Embryonic facial prominence (tissue), 1 donor: Measurements from ENCODE around the gene HAP1.

Experiments used
- DNase-seq: peaks from one replicate; pipeline ENCODE4 v3.0.0-alpha.2; 2016; ENCODE audit errors: extremely low spot score

Gene HAP1

DNA sequence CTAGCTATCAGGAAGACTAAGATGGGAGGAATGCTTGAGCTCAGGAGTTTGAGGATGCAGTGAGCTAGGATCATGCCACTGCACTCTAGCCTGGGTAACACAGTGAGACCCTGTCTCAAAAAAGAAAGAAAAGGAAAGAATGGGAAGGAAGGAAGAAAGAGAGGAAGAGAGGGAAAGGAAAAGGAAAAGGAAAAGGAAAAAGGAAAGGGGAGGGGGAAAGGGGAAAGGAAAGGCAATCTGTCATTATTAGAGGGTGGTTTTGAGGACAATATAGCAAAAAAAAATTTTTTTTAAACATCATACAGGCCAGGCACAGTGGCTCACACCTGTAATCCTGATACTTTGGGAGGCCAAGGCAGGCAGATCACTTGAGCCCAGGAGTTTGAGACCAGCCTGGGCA, 31.7 kb upstream of the HAP1 start:
- DNase-seq: no peak

DNA sequence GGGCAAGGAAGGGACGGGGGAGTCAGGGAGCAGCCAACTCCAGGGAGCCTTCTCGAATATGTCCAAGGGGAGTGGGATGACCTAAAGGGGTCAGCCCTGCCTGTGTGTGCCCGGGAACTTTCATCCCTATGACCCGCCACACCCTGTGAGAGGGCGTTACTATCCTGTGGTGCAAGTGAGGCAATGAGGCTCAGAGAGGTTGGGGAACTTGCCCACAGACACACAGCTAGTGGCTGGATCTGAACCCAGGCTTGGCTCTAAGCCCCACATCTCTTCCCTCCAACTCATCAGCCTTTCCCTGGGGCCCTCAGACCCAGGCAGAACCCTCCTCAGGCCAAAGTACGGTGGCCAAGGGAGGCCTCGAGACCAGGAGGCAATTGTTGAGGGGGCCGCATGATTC, 28.9 kb upstream of the HAP1 start:
- DNase-seq: no peak

- DNase-seq: no peak
Observed at GRCh38 chr17:41762841-41763240, 28.4 kb upstream of the HAP1 start.

DNA sequence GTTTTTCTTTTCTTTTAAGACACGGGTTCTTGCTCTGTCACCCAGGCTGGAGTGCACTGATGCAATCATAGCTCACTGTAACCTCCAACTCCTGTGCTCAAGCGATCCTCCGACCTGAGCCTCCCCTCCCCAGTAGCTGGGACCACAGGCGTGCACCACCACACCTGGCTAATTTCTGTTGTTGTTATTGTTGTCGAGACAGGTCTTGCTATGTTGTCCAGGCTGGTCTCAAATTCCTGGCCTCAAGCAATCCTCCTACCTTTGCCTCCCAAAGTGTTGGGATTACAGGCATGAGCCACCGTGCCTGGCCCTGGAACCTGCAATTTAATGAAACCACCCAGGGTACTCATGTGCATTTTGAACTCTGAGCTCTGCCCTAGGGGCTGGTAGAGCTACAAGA, 27.9 kb upstream of the HAP1 start:
- no peak for DNase-seq

DNA sequence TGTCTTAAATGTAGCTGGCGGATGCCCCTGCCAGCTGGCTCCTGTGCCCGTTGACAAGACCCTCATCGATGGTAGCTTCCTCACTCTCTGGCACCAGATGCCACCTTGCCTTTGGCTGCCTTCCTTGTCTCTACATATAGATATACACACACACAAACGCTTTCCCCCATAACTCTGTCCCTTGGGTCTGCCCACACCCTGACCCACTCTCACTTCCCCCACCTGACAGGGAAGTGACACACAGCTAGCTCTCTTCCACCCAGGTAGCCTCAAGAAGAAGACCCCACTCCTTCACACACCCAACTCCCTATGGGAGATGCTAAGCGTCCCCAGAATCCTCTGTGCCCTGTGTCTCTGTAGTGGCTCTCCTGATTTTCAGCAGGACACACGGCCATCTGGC, 26.4 kb upstream of the HAP1 start:
- no peak for DNase-seq

DNA sequence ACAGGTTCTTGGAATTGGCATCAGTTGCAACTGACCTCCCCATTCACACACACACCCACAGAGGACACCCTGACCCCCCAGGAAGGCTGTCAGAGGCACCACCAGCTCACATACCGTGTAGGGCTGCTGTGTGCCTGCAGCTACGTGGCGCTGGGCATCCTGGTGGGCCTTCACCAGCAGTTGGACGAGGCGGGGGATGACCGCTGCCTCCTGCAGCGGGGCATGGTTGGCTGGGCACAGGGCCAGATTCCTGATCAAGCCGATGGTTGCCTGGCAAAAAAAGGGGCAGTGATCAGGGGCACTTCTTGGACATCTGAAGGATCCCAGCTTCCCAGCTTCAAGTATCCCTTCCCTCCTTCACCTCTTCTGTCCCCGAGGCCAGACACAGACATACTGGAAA, 24.2 kb upstream of the HAP1 start:
- DNase-seq: no peak

DNA sequence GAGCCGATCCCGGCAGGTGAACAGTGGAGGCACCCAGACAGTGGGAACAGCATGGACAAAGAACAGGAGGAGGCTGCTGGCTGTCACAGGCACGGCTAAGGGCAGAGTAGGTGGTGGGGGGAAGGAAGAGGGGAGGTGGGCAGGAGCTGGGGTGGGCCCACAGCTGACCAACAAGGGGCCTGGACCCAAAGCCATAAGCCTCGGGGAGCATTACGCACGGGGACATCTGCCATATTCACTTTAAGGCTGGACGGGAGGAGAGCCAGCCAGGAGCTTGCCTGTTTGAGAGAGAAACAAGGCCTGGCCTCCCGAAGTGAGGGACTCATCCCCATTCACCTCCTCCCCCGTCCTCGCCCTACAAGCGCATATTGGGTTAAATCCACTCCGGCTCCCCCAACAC, 19.6 kb upstream of the HAP1 start:
- DNase-seq: no peak

GRCh38 chr17:41751288-41751687, 16.8 kb upstream of the HAP1 start:
- no peak for DNase-seq

DNA sequence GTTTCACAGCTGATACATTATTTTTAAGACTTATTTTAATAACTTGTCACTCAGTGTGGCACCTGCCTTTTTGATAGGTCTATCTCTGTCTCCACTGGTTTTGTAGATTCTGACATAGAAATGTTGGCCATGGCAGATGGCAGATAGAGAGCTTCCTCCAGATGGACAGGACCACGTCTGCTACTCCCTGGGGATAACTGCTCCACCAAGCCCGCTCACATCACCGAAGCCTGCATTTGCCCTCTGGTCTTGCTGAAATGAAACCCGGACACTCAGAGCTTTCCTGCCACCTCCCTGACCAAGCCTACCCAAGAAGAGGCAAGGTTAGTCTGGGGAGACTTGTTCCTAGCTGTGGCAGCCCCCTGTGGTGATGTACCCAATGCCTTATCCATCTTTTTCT, 16.4 kb upstream of the HAP1 start:
- no peak for DNase-seq

DNA sequence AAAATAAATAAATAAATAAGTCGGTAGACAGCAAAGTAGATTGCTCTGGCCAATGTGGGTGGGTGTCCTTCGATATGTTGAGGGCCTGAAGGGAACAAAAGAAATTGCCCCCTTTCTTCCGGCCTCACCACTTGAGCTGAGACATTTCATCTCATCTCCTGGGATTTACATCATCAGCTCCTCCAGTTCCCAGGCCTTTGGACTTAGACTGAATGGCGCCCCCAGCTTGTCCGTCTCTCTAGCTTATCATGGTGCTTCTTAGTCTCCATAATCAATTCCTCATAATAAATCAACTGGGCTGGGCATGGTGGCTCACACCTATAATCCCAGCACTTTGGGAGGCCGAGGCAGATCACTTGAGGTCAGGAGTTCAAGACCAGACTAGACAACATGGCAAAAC, 13.8 kb upstream of the HAP1 start:
- DNase-seq: no peak

DNA sequence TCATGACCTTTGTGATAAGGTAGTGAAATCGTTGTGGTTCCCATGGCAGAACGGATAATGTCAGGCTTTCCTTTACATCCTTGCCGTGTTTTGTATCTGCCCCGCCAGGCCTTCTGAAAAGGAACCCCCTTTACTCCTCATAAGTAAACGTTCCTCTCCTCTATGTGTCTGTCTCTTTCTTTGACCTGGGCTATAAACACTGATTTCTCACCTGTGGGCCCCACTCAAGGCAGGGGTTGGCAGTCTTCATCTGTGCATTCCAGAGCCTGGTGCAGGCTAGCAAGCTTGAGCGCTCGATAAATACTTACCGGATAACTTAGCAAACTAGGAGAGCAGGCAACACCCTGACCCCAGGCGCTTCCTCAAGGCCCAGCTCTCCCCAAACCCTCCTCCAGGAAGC, 7.3 kb upstream of the HAP1 start:
- no peak for DNase-seq

DNA sequence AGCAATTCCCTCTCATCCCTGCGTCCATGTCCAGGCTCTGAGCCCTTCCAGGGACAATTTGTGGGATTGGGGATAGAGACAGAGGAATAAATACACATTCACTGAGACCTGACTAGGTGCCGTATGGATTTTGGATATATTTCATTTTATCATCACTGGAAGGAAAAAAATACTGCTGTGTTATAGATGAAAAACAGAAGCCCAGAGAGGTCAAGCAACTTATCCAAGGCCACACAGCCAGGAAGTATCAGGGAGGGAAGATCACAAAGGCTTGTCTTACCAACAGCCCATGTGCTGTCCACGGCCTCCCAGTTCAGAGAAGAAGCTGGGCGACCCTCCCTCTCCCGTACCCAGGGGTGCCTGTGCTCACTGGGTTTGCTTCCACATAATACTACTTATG, 6.1 kb upstream of the HAP1 start:
- no peak for DNase-seq

- no peak for DNase-seq
Observed at GRCh38 chr17:41739661-41740352, 5.4 kb upstream of the HAP1 start.

- DNase-seq: no peak
Observed at GRCh38 chr17:41738801-41739112, 4.3 kb upstream of the HAP1 start.

- peak; percentile 52 for DNase-seq
Observed at GRCh38 chr17:41738077-41738800, 3.8 kb upstream of the HAP1 start.

DNA sequence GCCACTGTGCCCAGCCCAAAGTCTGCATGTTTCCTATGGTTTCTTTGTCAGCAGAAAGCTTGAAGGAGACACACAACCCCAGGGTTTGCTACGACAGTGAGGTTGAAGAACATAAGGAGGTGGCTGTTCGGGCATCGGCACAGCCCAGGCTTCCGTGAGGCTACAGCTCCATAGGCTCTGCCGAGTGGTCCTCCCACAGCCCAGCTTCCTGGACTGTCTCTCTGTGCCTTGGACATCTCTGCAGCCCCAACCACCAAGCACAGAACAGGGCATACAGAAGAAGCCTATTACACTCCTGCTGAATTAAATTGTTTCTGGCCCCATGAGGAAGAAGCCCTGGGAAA, 3.2 kb upstream of the HAP1 start:
- no peak for DNase-seq

DNA sequence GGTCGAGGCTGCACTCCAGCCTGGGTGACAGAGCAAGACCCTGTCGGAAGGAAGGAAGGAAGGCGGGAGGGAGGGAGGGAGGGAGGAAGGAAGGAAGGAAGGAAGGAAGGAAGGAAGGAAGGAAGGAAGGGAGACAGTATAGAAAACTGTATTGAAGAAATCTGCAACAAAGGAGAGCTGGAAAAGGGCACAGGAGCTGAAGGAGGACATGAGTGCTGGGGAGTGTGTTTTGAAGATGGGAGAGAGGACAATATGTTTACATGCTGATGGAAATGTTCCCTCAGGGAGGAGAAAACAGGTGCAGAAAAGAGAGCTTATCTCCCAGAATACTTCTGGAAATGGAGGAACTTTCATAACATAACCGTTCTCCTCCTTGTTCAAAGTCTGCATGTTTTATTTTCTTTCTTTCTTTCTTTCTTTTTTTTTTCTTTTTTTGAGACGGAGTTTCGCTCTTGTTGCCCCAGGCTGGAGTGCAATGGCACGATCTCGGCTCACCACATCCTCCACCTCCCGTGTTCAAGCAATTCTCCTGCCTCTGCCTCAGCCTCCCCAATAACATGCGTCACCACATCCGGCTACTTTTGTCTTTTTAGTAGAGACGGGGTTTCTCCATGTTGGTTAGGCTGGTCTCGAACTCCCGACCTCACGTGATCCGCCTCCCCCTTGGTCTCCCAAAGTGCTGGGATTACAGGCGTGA, 2.7 kb upstream of the HAP1 start:
- DNase-seq: no peak

DNA sequence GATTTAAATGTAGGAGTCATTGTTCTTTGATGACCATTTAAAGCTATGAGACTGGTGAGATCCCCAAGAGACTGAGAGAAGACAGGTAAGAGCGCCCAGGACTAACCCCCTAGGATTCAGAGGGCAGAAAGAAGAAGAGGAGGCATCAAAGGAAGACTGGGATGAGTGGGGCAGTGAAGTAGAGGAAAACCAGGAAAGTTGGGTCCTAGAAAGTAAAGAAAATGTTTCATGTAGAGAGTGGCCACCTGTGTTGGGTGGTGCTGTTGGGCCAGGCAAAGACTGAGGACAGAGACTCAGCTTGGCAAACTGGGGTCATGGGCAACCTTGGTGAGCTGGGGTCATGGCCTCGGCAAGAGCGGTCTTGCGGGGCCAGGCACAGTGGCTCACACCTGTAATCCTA, 1.3 kb upstream of the HAP1 start:
- DNase-seq: no peak

DNA sequence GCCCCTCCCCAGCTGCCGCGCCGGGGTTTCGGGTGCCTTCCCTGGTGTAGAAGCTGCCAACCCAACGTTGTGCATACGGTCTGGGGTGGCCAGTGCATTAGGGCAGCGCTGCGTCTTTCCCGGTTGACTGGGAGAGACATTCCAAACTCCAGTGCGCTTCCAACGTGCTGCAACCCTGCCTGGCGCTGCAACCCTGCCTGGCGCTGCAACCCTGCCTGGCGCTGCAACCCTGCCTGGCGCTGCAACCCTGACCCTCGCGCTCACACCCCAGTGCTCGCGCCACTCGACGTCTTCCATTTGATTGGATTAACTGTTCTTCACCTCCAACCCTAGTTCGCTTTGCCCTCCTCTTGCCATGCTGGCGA, 488 bp upstream of the HAP1 start:
- DNase-seq: no peak

DNA sequence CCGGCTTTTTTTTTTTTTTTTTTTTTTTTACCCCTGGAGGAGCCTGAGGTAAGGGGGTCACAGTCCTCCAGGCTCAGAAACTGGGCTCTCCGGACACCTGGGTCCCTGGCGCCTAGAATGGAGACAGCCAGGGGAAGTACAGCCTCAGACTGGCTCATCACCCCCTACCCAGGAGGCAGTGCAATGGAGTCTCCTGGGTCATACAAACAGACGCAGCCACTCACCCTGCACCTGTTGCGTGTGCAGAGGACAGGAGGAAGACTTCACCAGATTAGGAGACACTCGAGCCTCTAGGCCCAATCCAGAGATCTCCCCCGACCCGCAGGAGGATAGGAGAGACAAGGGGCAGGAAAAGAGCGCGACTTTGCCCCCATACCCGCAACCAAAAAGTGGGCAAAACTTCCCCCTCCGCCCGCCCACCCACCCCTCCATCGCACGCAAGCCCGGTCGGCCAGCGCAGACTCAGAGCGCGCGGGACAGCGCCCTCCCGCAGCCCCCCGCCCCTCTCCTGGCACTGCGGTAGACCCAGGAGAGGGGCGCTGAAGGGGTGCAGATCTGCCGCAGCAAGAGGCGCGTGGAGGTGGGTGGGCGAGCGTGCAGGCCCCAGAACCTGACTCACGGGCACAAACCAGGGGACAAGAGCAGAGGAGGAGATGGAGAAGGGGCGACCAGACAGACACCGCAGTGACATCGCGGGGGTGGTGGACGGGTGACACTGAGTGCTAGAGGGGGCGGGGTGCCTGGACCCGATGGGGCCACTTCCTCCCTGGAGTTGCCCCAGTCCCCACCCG, 900 bp downstream of the HAP1 start:
- no peak for DNase-seq

DNA sequence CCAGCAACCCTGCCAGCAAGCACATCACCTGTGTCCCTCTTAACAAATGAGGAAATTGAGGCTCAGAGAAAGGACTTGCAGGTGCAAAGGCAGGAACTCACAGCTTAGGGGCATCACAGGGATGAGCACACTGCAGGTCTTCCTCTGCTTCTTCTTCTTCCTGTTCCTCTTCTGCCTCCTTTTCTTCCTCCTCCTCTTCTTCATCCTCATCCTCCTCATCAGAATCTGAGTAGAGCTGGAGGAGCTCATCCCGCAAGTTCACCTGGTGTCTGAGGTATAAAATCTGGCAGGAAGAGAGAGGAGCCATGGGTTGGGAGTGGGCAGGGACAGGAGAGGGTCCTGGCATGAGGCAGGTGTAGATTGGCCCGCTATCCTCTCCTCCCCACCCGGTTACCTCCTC, 2.6 kb downstream of the HAP1 start:
- no peak for DNase-seq

DNA sequence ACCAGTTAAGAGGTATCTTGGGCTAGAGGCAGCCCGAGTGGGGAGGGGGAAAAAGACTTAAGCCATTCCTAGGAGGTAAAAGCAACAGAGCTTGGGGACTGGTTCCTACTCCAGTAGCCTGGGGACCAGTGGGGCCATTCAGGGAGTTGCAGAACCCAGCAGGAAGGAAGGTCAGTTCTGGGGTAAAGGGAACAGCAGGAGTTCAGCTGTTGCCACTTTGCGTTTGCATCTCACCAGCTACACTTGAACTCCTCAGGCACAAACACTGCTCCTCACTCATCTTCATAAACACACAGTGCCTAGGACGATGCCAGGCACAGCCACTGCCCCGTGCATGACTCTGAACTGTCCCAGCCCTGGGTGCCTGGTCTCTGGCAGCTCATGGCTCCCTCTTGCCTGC, 4.0 kb downstream of the HAP1 start:
- DNase-seq: no peak

DNA sequence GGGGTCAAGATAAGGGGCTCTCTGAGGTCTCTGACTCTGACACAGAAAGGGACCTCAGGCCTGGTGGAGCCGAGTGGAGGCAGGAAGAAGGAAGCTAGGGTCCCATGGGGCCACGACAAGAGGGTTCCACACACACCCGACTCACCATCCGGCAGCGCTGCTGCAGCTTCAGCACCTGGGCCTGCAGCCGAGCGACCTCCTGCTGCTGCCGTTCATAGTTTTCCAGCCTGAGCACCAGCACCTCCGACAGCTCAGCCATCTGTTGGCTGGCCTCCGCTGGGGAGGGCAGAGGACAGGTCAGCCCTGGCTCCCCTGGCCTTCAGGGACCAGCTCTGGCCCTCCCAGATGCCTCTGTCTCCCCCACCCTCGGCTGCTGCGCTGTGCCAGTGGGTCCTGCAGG, 6.4 kb downstream of the HAP1 start:
- DNase-seq: no peak
